K562 (cell line): ENCODE results near the gene ELMO3. TPM values are rescaled to one million over a fixed set of nuclear protein-coding genes. Genes with fewer than 3 reads are reported as not detected.

ENCODE experiments used
- ATAC-seq: fragments of 200-7000 bp; cut with Tn5 transposase; 3 replicates; pipeline ENCODE4 v1.9.1; 2020; ENCODE audit warnings: moderate library complexity
- BruUV-seq: library from RNA; stranded (reverse); fragments of 400-500 nt; replicated peaks from 2 replicates; lab custom pipeline; 2021; lab: Mats Ljungman, UMichigan
- CTCF ChIA-PET: fragments of 300-600 bp; formaldehyde crosslinking; extraction: SDS; loops from one replicate; lab custom pipeline; 2021; ENCODE audit warnings: low intra/inter-chr PET ratio; lab: Yijun Ruan, JAX
- POLR2A ChIA-PET: fragments of 300-600, 350-650 bp; sonication (Branson Sonifier 250); formaldehyde crosslinking; extraction: SDS; loops from one replicate; lab custom pipeline; 2021; ENCODE audit warnings: antibody characterized with exemption, inconsistent platforms; lab: Yijun Ruan, JAX
- DNase-seq, 4 experiments: peaks; one replicate each; pipeline versions ENCODE4 v3.0.0 to v3.0.0-alpha.2; 2011 to 2018; ENCODE audit warnings: low spot score in 3 of 4, mixed read lengths in 3 of 4; ENCODE audit errors: extremely low read depth in 1 of 4
- FAIRE-seq: peaks from 2 replicates; lab custom pipeline; 2011; peaks lifted over from hg19 to GRCh38; lab: Jason Lieb, UNC
- H2AFZ ChIP-seq: 2 replicates; pipeline ENCODE4 v1.6.0; 2011; ENCODE audit warnings: low read depth, low read length, control low read depth, inconsistent platforms
- H3K27ac ChIP-seq: fragments of 200-600 bp; 3 replicates; pipeline ENCODE4 v1.8.0; 2011; ENCODE audit warnings: low read depth, mild to moderate bottlenecking, control low read depth, inconsistent platforms, low read length, moderate library complexity, mixed read lengths; ENCODE audit errors: extremely low read depth
- H3K27me3 ChIP-seq, 2 experiments: fragments of 300-600 bp in 1 of 2; 2 replicates in 1 of 2; 3 replicates in 1 of 2; pipeline versions ENCODE4 v1.6.0 to v1.8.0; 2011; ENCODE audit warnings: inconsistent platforms in 2 of 2, low read length in 2 of 2, mild to moderate bottlenecking in 1 of 2, mixed read lengths in 1 of 2, moderate library complexity in 1 of 2; ENCODE audit not compliant: control insufficient read depth in 2 of 2, insufficient read depth in 2 of 2
- H3K36me3 ChIP-seq: fragments of 300-600 bp; 3 replicates; pipeline ENCODE4 v1.8.0; 2011; ENCODE audit warnings: mild to moderate bottlenecking, low read length, inconsistent platforms; ENCODE audit not compliant: control insufficient read depth, insufficient read depth
- H3K4me1 ChIP-seq, 2 experiments: fragments of 200-600 bp in 1 of 2; replicated peaks in 1 of 2; 2 replicates in 1 of 2; 3 replicates in 1 of 2; pipeline versions ENCODE4 v1.5.1 to v1.8.0; 2011; ENCODE audit warnings: inconsistent platforms in 2 of 2, low read length in 2 of 2, mild to moderate bottlenecking in 1 of 2, mixed read lengths in 1 of 2, moderate library complexity in 1 of 2; ENCODE audit not compliant: control insufficient read depth in 2 of 2, insufficient read depth in 2 of 2
- H3K4me2 ChIP-seq: 2 replicates; pipeline ENCODE4 v1.6.1; 2011; ENCODE audit warnings: low read length, control low read depth, inconsistent platforms, mixed read lengths; ENCODE audit not compliant: insufficient read depth
- H3K4me3 ChIP-seq: fragments of 200-600 bp; sonication (generic), shearing (Covaris generic); 2 replicates; pipeline ENCODE4 v1.5.1; 2016; ENCODE audit warnings: control low read depth, inconsistent platforms
- H3K79me2 ChIP-seq: fragments of 200-600 bp; 3 replicates; pipeline ENCODE4 v1.8.0; 2011; ENCODE audit warnings: low read length, inconsistent platforms; ENCODE audit not compliant: control insufficient read depth, insufficient read depth
- H3K9ac ChIP-seq, 2 experiments: 2 replicates each; pipeline versions ENCODE4 v1.6.0 to v1.6.1; 2011; ENCODE audit warnings: low read depth in 2 of 2, low read length in 2 of 2, control low read depth in 1 of 2, inconsistent platforms in 1 of 2, mild to moderate bottlenecking in 1 of 2, mixed read lengths in 1 of 2; ENCODE audit not compliant: insufficient read depth in 1 of 2
- H3K9me1 ChIP-seq: one replicate; pipeline ENCODE4 v1.6.0; 2011; ENCODE audit warnings: inconsistent platforms, mild to moderate bottlenecking, low read length, moderate library complexity; ENCODE audit not compliant: control insufficient read depth, insufficient read depth
- H3K9me3 ChIP-seq: replicated peaks from 2 replicates; pipeline ENCODE4 v1.5.1; 2011; ENCODE audit warnings: low read depth, low read length, inconsistent platforms; ENCODE audit not compliant: control insufficient read depth, insufficient read depth
- H4K20me1 ChIP-seq: replicated peaks from 2 replicates; pipeline ENCODE4 v1.6.1; 2011; ENCODE audit warnings: low read length, inconsistent platforms, mixed read lengths; ENCODE audit not compliant: control insufficient read depth, insufficient read depth
- BRF1 ChIP-seq: IDR thresholded peaks from 3 replicates; pipeline ENCODE4 v1.6.1; 2011; ENCODE audit warnings: borderline replicate concordance, mild to moderate bottlenecking; ENCODE audit not compliant: insufficient read length; ENCODE audit errors: extremely low read depth
- GATA2 ChIP-seq: sonication (generic); formaldehyde crosslinking; IDR thresholded peaks from 2 replicates; pipeline ENCODE4 v1.4.0; 2020; ENCODE audit warnings: mild to moderate bottlenecking, missing genetic modification reagents
- RBFOX2 ChIP-seq: fragments of 200-400 bp; formaldehyde crosslinking; IDR thresholded peaks from 2 replicates; pipeline ENCODE4 v1.6.1; 2017; ENCODE audit warnings: low read depth, mild to moderate bottlenecking, low read length, moderate library complexity
- SAP30 ChIP-seq: fragments of 200-600 bp; sonication (generic); IDR thresholded peaks from 2 replicates; pipeline ENCODE4 v1.6.1; 2012; ENCODE audit warnings: borderline replicate concordance, low read depth, mild to moderate bottlenecking, moderate library complexity, low read length, control low read depth, inconsistent platforms; ENCODE audit not compliant: insufficient read depth, poor library complexity, severe bottlenecking
- SRSF1 ChIP-seq: fragments of 200-400 bp; formaldehyde crosslinking; IDR thresholded peaks from 2 replicates; pipeline ENCODE4 v1.6.1; 2017; ENCODE audit warnings: mild to moderate bottlenecking, low read depth, low read length, moderate library complexity
- TCF7L2 ChIP-seq: fragments of 150-350 bp; IDR thresholded peaks from 2 replicates; pipeline ENCODE4 v1.6.1; 2016; ENCODE audit warnings: low read depth, mild to moderate bottlenecking, low read length, moderate library complexity
- WGBS: fragments of 100-300 bp; shearing (Covaris generic); methylation state at CpG from one replicate; pipeline ENCODE4 v1.1.6; 2016; ENCODE audit warnings: low coverage, mixed read lengths; ENCODE audit not compliant: insufficient coverage; ENCODE audit errors: missing lambda C conversion rate; 5-methylcytosine and 5-hydroxymethylcytosine counted together
- in situ Hi-C: fragments of 300-500 bp; cut with MboI; formaldehyde crosslinking; loops from 4 replicates; pipeline ENCODE4 v1.15.0; 2018; ENCODE audit warnings: inconsistent platforms, mixed read lengths
- intact Hi-C: fragments of 100-400 bp; cut with micrococcal nuclease; formaldehyde crosslinking; loops from 2 replicates; pipeline ENCODE4 v1.14.2; 2022
- polyA plus RNA-seq, 8 experiments: library from polyadenylated mRNA; depleted of rRNA in 4 of 8; stranded (reverse) in 5 of 8; unstranded in 3 of 8; fragments of >200 nt; fragmentation: Nextera tagmentation in 2 of 8; fragmentation: Illumina TruSeq in 1 of 8; extraction: Ambion mirVana in 2 of 8; extraction: Trizol in 1 of 8; gene quantifications; 2 replicates each; pipeline versions ENCODE4 v1.2.1 to v1.2.3, GENCODE V29; 2011 to 2014; ENCODE audit warnings: inconsistent platforms in 1 of 8, missing spikeins in 1 of 8
- total RNA-seq, 7 experiments: library from RNA; depleted of rRNA in 6 of 7; stranded (reverse); fragments of >200 nt in 6 of 7; fragmentation: Illumina TruSeq in 2 of 7; extraction: Trizol in 2 of 7; gene quantifications; 2 replicates each; pipeline versions ENCODE4 v1.2.1 to v1.2.3, GENCODE V29; 2011 to 2021; ENCODE audit warnings: low replicate concordance in 1 of 7
- TF ChIP-seq, protein P1 (sequence below), 2 experiments: fragments of 450-650 bp in 1 of 2; IDR thresholded peaks; 2 replicates each; pipeline ENCODE4 v1.6.1; 2011 to 2017; ENCODE audit warnings: low read depth in 2 of 2, antibody characterized with exemption in 1 of 2, borderline replicate concordance in 1 of 2, low read length in 1 of 2, mild to moderate bottlenecking in 1 of 2, mixed read lengths in 1 of 2; ENCODE audit not compliant: control insufficient read depth in 1 of 2

The ELMO3 gene
- total and polyA plus RNA-seq, 9 of the 15 experiments (the other 6 are each of a cell fraction or from before 2014, with no cell fraction given) = 0.04 to 5.1 (median 1.5) TPM

DNA sequence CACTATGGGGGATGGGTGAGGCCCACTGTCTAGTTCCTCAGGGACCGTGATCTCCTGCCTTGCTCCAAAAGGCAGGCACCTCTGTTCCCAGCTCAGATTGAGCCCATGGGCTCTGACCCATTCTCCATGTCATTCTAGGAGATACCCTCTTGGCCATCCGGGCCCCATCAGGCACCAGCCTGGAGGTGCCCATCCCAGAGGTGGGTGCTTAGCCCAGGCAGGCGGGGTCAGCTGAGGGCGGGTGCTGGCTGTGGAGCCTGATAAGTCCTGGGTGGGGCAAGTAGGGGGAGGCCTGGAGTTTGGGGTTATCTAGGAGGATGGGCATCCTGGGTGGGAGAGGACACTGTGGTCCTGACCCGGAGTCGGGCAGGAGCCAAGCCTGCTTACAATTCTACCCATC lies 4.7 kb upstream of the ELMO3 start (continued):
- TF ChIP-seq, protein P1, sequence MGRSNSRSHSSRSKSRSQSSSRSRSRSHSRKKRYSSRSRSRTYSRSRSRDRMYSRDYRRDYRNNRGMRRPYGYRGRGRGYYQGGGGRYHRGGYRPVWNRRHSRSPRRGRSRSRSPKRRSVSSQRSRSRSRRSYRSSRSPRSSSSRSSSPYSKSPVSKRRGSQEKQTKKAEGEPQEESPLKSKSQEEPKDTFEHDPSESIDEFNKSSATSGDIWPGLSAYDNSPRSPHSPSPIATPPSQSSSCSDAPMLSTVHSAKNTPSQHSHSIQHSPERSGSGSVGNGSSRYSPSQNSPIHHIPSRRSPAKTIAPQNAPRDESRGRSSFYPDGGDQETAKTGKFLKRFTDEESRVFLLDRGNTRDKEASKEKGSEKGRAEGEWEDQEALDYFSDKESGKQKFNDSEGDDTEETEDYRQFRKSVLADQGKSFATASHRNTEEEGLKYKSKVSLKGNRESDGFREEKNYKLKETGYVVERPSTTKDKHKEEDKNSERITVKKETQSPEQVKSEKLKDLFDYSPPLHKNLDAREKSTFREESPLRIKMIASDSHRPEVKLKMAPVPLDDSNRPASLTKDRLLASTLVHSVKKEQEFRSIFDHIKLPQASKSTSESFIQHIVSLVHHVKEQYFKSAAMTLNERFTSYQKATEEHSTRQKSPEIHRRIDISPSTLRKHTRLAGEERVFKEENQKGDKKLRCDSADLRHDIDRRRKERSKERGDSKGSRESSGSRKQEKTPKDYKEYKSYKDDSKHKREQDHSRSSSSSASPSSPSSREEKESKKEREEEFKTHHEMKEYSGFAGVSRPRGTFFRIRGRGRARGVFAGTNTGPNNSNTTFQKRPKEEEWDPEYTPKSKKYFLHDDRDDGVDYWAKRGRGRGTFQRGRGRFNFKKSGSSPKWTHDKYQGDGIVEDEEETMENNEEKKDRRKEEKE (IDR thresholded peaks at IDR 0.05; ENCODE audit: borderline replicate concordance in 1 of 2, control insufficient read depth in 1 of 2, low read depth in 2 of 2, low read length in 1 of 2) = no peak

DNA sequence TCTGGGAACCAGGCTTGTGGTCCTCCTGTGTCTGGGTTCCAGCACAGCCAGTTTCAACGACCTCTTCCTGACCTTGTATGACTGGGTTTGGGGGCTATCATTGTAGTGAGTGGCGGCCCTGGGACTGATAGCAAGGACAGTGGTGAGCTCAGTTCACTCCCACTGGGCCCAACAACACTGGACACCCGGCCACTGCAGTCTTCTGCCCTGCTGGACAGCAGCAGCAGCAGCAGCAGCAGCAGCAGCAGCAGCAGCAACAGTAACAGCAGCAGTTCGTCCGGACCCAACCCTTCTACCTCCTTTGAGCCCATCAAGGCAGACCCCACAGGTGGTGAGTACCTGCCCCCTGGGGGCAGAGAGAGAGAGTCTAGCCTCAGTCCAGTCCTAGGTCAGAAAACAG lies 3.3 kb upstream of the ELMO3 start:
- ATAC-seq = no peak
- CTCF ChIA-PET = no interaction called here
- Histone ChIP-seq H3K79me2 (peaks cover 46% of the 10 kb centered on the region), H4K20me1 (no peaks in the 10 kb centered on the region), H3K36me3 (peaks cover 75% of the 10 kb centered on the region), H3K9ac (peak overlapping the region in 1 of 2 experiments; percentile 19; a peak in 2 of 4 replicates), H2AFZ (no peak overlapping the region), H3K27me3 (no peaks in the 10 kb centered on the region), H3K9me3 (no peaks in the 10 kb centered on the region), H3K27ac (no peak overlapping the region; the same call in 2 of the 3 replicates), H3K4me2 (no peak overlapping the region), H3K4me3 (no peak overlapping the region), H3K9me1 (no peaks in the 10 kb centered on the region), H3K4me1 (peaks cover 27 to 65% of the 10 kb centered on the region in 2 experiments)
- 70% methylated on average over 5 of the region's 5 CpGs for WGBS
- in situ Hi-C loops (no loop called here), intact Hi-C loops (no loop called here)
- BruUV-seq = no TSS peak
- DNase-seq = peak in 1 of 4 experiments; percentile 34
- POLR2A ChIA-PET = interaction anchor here (1.2 kb wide), 1 partner anchor 13 kb away, joined by 4 read pairs; no protein-coding TSS in a partner anchor
- no peak for TF ChIP-seq BRF1
- TF ChIP-seq GATA2 (CRISPR knock-in tag) = no peak
- 0 out of 2 replicates have a peak, but pooled peaks have one; percentile 22 for TF ChIP-seq RBFOX2
- no peak for TF ChIP-seq SRSF1
- TF ChIP-seq SAP30 = no peak
- TF ChIP-seq TCF7L2 = no peak
- no peak for FAIRE-seq
